K562 (cell line): ENCODE results near the gene SLC9B2. TPM values are rescaled to one million over a fixed set of nuclear protein-coding genes. Genes with fewer than 3 reads are reported as not detected.

Experiments
- ATAC-seq: fragments of 200-7000 bp; cut with Tn5 transposase; 3 replicates; pipeline ENCODE4 v1.9.1; 2020; ENCODE audit warnings: moderate library complexity
- BruUV-seq: library from RNA; stranded (reverse); fragments of 400-500 nt; replicated peaks from 2 replicates; lab custom pipeline; 2021; lab: Mats Ljungman, UMichigan
- CTCF ChIA-PET: fragments of 300-600 bp; formaldehyde crosslinking; extraction: SDS; loops from one replicate; lab custom pipeline; 2021; ENCODE audit warnings: low intra/inter-chr PET ratio; lab: Yijun Ruan, JAX
- POLR2A ChIA-PET: fragments of 300-600, 350-650 bp; sonication (Branson Sonifier 250); formaldehyde crosslinking; extraction: SDS; loops from one replicate; lab custom pipeline; 2021; ENCODE audit warnings: antibody characterized with exemption, inconsistent platforms; lab: Yijun Ruan, JAX
- DNase-seq, 4 experiments: peaks; one replicate each; pipeline versions ENCODE4 v3.0.0 to v3.0.0-alpha.2; 2011 to 2018; ENCODE audit warnings: low spot score in 3 of 4, mixed read lengths in 3 of 4; ENCODE audit errors: extremely low read depth in 1 of 4
- FAIRE-seq: peaks from 2 replicates; lab custom pipeline; 2011; peaks lifted over from hg19 to GRCh38; lab: Jason Lieb, UNC
- H2AFZ ChIP-seq: 2 replicates; pipeline ENCODE4 v1.6.0; 2011; ENCODE audit warnings: low read depth, low read length, control low read depth, inconsistent platforms
- H3K27ac ChIP-seq: fragments of 200-600 bp; 3 replicates; pipeline ENCODE4 v1.8.0; 2011; ENCODE audit warnings: low read depth, mild to moderate bottlenecking, control low read depth, inconsistent platforms, low read length, moderate library complexity, mixed read lengths; ENCODE audit errors: extremely low read depth
- H3K27me3 ChIP-seq, 2 experiments: fragments of 300-600 bp in 1 of 2; 2 replicates in 1 of 2; 3 replicates in 1 of 2; pipeline versions ENCODE4 v1.6.0 to v1.8.0; 2011; ENCODE audit warnings: inconsistent platforms in 2 of 2, low read length in 2 of 2, mild to moderate bottlenecking in 1 of 2, mixed read lengths in 1 of 2, moderate library complexity in 1 of 2; ENCODE audit not compliant: control insufficient read depth in 2 of 2, insufficient read depth in 2 of 2
- H3K36me3 ChIP-seq: fragments of 300-600 bp; 3 replicates; pipeline ENCODE4 v1.8.0; 2011; ENCODE audit warnings: mild to moderate bottlenecking, low read length, inconsistent platforms; ENCODE audit not compliant: control insufficient read depth, insufficient read depth
- H3K4me1 ChIP-seq, 2 experiments: fragments of 200-600 bp in 1 of 2; replicated peaks in 1 of 2; 2 replicates in 1 of 2; 3 replicates in 1 of 2; pipeline versions ENCODE4 v1.5.1 to v1.8.0; 2011; ENCODE audit warnings: inconsistent platforms in 2 of 2, low read length in 2 of 2, mild to moderate bottlenecking in 1 of 2, mixed read lengths in 1 of 2, moderate library complexity in 1 of 2; ENCODE audit not compliant: control insufficient read depth in 2 of 2, insufficient read depth in 2 of 2
- H3K4me2 ChIP-seq: 2 replicates; pipeline ENCODE4 v1.6.1; 2011; ENCODE audit warnings: low read length, control low read depth, inconsistent platforms, mixed read lengths; ENCODE audit not compliant: insufficient read depth
- H3K4me3 ChIP-seq: fragments of 200-600 bp; sonication (generic), shearing (Covaris generic); 2 replicates; pipeline ENCODE4 v1.5.1; 2016; ENCODE audit warnings: control low read depth, inconsistent platforms
- H3K79me2 ChIP-seq: fragments of 200-600 bp; 3 replicates; pipeline ENCODE4 v1.8.0; 2011; ENCODE audit warnings: low read length, inconsistent platforms; ENCODE audit not compliant: control insufficient read depth, insufficient read depth
- H3K9ac ChIP-seq, 2 experiments: 2 replicates each; pipeline versions ENCODE4 v1.6.0 to v1.6.1; 2011; ENCODE audit warnings: low read depth in 2 of 2, low read length in 2 of 2, control low read depth in 1 of 2, inconsistent platforms in 1 of 2, mild to moderate bottlenecking in 1 of 2, mixed read lengths in 1 of 2; ENCODE audit not compliant: insufficient read depth in 1 of 2
- H3K9me1 ChIP-seq: one replicate; pipeline ENCODE4 v1.6.0; 2011; ENCODE audit warnings: inconsistent platforms, mild to moderate bottlenecking, low read length, moderate library complexity; ENCODE audit not compliant: control insufficient read depth, insufficient read depth
- H3K9me3 ChIP-seq: replicated peaks from 2 replicates; pipeline ENCODE4 v1.5.1; 2011; ENCODE audit warnings: low read depth, low read length, inconsistent platforms; ENCODE audit not compliant: control insufficient read depth, insufficient read depth
- H4K20me1 ChIP-seq: replicated peaks from 2 replicates; pipeline ENCODE4 v1.6.1; 2011; ENCODE audit warnings: low read length, inconsistent platforms, mixed read lengths; ENCODE audit not compliant: control insufficient read depth, insufficient read depth
- CTBP1 ChIP-seq: fragments of 450-650 bp; IDR thresholded peaks from 2 replicates; pipeline ENCODE4 v1.6.1; 2016; ENCODE audit warnings: borderline replicate concordance
- MYNN ChIP-seq, 2 experiments: sonication (generic); formaldehyde crosslinking in 1 of 2; IDR thresholded peaks; 2 replicates each; pipeline versions ENCODE4 v1.5.0 to v1.6.1; 2016 to 2020; ENCODE audit warnings: antibody characterized with exemption in 1 of 2, missing genetic modification reagents in 1 of 2
- PHB2 ChIP-seq: fragments of 450-650 bp; IDR thresholded peaks from 2 replicates; pipeline ENCODE4 v1.6.1; 2017; ENCODE audit warnings: low read depth
- RBM34 ChIP-seq: fragments of 200-400 bp; formaldehyde crosslinking; IDR thresholded peaks from 2 replicates; pipeline ENCODE4 v1.6.1; 2018; ENCODE audit warnings: low read length, borderline replicate concordance; ENCODE audit not compliant: insufficient read depth
- RFX5 ChIP-seq: IDR thresholded peaks from 2 replicates; pipeline ENCODE4 v1.6.1; 2011; ENCODE audit warnings: low read depth, mild to moderate bottlenecking, improper control_type of control experiment, low read length
- WGBS: fragments of 100-300 bp; shearing (Covaris generic); methylation state at CpG from one replicate; pipeline ENCODE4 v1.1.6; 2016; ENCODE audit warnings: low coverage, mixed read lengths; ENCODE audit not compliant: insufficient coverage; ENCODE audit errors: missing lambda C conversion rate; 5-methylcytosine and 5-hydroxymethylcytosine counted together
- in situ Hi-C: fragments of 300-500 bp; cut with MboI; formaldehyde crosslinking; loops from 4 replicates; pipeline ENCODE4 v1.15.0; 2018; ENCODE audit warnings: inconsistent platforms, mixed read lengths
- intact Hi-C: fragments of 100-400 bp; cut with micrococcal nuclease; formaldehyde crosslinking; loops from 2 replicates; pipeline ENCODE4 v1.14.2; 2022
- polyA plus RNA-seq, 8 experiments: library from polyadenylated mRNA; depleted of rRNA in 4 of 8; stranded (reverse) in 5 of 8; unstranded in 3 of 8; fragments of >200 nt; fragmentation: Nextera tagmentation in 2 of 8; fragmentation: Illumina TruSeq in 1 of 8; extraction: Ambion mirVana in 2 of 8; extraction: Trizol in 1 of 8; gene quantifications; 2 replicates each; pipeline versions ENCODE4 v1.2.1 to v1.2.3, GENCODE V29; 2011 to 2014; ENCODE audit warnings: inconsistent platforms in 1 of 8, missing spikeins in 1 of 8
- total RNA-seq, 7 experiments: library from RNA; depleted of rRNA in 6 of 7; stranded (reverse); fragments of >200 nt in 6 of 7; fragmentation: Illumina TruSeq in 2 of 7; extraction: Trizol in 2 of 7; gene quantifications; 2 replicates each; pipeline versions ENCODE4 v1.2.1 to v1.2.3, GENCODE V29; 2011 to 2021; ENCODE audit warnings: low replicate concordance in 1 of 7

Gene SLC9B2
- total and polyA plus RNA-seq, 9 of the 15 experiments (the other 6 are each of a cell fraction or from before 2014, with no cell fraction given) = 6.6 to 14.6 (median 11.4) TPM

DNA sequence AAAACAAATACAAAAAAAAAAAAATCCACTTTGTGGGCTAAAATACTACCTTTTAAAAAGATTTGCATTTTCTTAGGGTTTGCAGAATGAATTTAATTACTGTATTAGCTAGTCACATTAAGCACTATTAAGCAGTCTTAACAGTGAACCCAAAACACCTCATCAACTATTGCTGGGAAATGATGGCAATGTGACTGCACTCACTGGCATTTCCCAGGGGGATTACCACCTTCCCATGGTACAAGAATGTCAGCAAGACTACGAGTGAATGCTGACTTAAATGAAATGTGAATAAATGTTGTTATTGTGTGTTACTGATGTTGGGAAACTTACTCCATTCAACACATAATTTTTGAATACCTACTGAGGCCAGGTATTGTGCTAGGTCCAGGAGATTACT is 10.0 kb upstream of the SLC9B2 start (continued):
- no peak for TF ChIP-seq MYNN (IDR thresholded peaks at IDR 0.05)
- no peak for TF ChIP-seq MYNN (CRISPR knock-in tag; IDR thresholded peaks at IDR 0.05)

GRCh38 chr4:103085555-103086196 is 9.1 kb upstream of the SLC9B2 start:
- no peak overlapping the region for H2AFZ ChIP-seq
- H3K4me2 ChIP-seq = no peak overlapping the region
- peak; percentile 35 for FAIRE-seq
- intact Hi-C loops = no loop called here
- no peaks in the 10 kb centered on the region for H3K27me3 ChIP-seq
- ATAC-seq = no peak
- H3K9ac ChIP-seq = no peak overlapping the region
- no peaks in the 10 kb centered on the region for H4K20me1 ChIP-seq
- no peaks in the 10 kb centered on the region for H3K9me3 ChIP-seq
- BruUV-seq = no TSS peak
- DNase-seq = no peak
- 27% methylated on average over 2 of the region's 2 CpGs for WGBS
- TF ChIP-seq RBM34 = no peak
- TF ChIP-seq CTBP1 = no peak
- peak; percentile 66; the same call in 1 of the 2 replicates for TF ChIP-seq RFX5
- TF ChIP-seq PHB2 = no peak
- ChIA-PET POLR2A (no interaction called here), CTCF (no interaction called here)
- no peaks in the 10 kb centered on the region for H3K4me1 ChIP-seq
- H3K79me2 ChIP-seq = no peaks in the 10 kb centered on the region
- no peak overlapping the region for H3K27ac ChIP-seq
- H3K9me1 ChIP-seq = no peaks in the 10 kb centered on the region
- in situ Hi-C loops = loop anchor here (5.0 kb wide), 2 partner anchors 463 to 648 kb away; no protein-coding TSS in a partner anchor
- no peak overlapping the region for H3K4me3 ChIP-seq
- no peaks in the 10 kb centered on the region for H3K36me3 ChIP-seq
